HG02943 (cell line): ENCODE results near the gene TNFSF12.

Experiments used
- ATAC-seq: cut with Tn5 transposase; IDR thresholded peaks from one replicate; pipeline ENCODE4 v1.9.1; 2021; ENCODE audit warnings: mild to moderate bottlenecking, low read depth, moderate library complexity; ENCODE audit not compliant: unreplicated experiment

Gene TNFSF12

GRCh38 chr17:7548585-7549400, at the start of gene TNFSF12:
TSS of gene TNFSF12 (plus strand) at chr17:7549058. CDS start at chr17:7549154, 96 bp downstream.
- no peak for ATAC-seq

DNA sequence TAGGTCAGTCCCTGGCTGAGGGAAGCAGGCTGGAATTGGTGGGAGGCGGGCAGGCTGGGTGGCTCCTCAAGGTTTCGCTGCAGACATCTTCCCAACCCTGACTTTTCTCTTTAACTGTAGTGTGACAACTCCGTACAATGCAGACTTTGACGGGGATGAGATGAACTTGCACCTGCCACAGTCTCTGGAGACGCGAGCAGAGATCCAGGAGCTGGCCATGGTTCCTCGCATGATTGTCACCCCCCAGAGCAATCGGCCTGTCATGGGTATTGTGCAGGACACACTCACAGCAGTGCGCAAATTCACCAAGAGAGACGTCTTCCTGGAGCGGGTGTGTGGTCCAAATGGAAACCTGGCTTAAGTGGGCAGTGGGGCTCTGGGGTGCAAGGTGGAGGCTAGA, 49.7 kb upstream of the TNFSF12 start:
- no peak for ATAC-seq

GRCh38 chr17:7501729-7502128, 47.1 kb upstream of the TNFSF12 start:
- no peak for ATAC-seq

DNA sequence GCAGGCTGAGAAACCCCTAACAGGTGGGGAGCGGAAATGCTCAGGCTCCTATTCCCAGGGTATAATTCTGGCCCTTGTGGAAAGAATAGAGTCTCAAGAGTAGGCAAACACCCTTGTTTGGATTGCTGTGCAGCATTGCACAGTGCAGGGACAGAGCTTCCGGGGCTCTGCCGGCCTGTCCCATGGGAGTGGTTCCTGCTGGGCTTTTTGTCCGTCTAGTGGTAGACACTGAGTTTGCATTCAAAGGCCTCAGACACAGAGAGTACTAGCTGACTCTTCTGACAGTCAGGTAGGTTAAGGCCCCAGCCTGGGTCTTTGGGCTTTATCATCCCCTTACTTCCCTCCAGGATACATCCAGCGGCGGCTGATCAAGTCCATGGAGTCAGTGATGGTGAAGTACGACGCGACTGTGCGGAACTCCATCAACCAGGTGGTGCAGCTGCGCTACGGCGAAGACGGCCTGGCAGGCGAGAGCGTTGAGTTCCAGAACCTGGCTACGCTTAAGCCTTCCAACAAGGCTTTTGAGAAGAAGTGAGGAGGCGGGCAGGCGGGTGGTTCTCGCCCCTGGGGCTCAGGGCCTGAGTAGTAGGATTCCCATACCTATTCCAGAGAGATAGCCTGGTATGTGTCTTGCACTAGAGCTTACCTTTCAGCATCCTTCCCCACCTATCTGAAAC, 46.5 kb upstream of the TNFSF12 start:
- no peak for ATAC-seq

DNA sequence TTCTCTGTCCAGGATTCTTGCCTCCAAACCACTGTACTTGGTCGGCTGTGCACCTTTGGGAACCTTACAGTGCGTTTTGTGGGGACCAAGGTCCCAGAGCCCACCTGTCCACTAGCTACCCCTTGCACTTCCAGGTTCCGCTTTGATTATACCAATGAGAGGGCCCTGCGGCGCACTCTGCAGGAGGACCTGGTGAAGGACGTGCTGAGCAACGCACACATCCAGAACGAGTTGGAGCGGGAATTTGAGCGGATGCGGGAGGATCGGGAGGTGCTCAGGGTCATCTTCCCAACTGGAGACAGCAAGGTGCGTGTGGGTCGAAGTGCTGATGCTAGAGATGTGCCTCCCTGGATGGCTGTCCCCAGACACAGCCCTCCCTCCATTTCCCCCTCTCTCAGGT, 45.9 kb upstream of the TNFSF12 start:
- ATAC-seq, result no peak

DNA sequence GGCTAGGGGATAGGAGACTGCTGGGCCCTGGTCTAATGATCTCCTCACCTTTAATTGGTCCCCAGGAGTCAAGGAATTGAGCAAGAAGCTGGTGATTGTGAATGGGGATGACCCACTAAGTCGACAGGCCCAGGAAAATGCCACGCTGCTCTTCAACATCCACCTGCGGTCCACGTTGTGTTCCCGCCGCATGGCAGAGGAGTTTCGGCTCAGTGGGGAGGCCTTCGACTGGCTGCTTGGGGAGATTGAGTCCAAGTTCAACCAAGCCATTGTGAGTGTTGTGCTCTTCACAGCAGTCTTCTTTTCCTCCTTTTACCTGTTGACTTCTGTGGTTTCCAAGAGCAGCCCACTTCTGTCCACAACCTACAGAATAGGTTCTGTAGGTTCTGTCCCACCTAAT, 45.3 kb upstream of the TNFSF12 start:
- ATAC-seq, result no peak

DNA sequence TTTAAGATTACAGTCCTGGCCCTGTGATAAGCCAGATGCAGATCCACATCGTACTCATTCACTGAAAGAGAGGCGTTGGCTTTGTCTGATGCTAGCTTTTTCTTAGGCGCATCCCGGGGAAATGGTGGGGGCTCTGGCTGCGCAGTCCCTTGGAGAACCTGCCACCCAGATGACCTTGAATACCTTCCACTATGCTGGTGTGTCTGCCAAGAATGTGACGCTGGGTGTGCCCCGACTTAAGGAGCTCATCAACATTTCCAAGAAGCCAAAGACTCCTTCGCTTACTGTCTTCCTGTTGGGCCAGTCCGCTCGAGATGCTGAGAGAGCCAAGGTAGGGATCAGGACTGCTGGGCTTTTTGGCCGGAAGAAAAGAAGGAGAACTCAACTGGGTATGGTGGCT, 40.7 kb upstream of the TNFSF12 start:
- ATAC-seq, result no peak

GRCh38 chr17:7508846-7509245, 40.0 kb upstream of the TNFSF12 start:
- ATAC-seq, result no peak

DNA sequence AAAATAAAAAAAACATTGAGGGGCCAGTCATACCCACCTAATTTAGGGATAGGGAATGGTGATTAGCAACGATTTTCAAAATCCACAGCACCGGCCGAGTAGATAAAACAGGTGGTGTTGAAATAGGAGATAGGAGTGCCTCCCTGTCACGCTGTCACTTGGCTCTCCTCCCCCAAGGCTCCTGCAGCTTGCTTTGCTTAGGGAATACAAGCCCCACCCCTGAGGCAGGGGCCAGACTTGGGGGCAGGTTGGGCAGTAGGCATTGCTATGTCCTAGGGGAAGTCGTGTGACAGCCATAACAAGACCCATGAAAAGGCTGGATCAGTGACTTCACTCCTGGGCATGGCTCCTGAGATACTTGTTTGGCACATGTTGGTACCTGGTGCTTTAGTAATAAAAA, 38.9 kb upstream of the TNFSF12 start:
- ATAC-seq, result no peak

GRCh38 chr17:7511108-7511507, 37.8 kb upstream of the TNFSF12 start:
- ATAC-seq, result no peak

DNA sequence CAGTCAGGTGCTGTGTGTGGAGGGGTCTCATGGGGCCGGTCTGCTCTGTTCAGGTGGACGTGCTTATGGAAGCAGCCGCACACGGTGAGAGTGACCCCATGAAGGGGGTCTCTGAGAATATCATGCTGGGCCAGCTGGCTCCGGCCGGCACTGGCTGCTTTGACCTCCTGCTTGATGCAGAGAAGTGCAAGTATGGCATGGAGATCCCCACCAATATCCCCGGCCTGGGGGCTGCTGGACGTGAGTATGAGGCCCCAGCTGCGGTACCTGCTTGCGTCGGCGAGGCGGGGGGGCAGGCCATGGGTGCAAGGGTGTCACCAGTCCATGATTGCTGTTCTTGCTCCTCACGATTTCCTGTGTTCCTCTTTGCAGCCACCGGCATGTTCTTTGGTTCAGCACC, 36.8 kb upstream of the TNFSF12 start:
- ATAC-seq, result no peak

DNA sequence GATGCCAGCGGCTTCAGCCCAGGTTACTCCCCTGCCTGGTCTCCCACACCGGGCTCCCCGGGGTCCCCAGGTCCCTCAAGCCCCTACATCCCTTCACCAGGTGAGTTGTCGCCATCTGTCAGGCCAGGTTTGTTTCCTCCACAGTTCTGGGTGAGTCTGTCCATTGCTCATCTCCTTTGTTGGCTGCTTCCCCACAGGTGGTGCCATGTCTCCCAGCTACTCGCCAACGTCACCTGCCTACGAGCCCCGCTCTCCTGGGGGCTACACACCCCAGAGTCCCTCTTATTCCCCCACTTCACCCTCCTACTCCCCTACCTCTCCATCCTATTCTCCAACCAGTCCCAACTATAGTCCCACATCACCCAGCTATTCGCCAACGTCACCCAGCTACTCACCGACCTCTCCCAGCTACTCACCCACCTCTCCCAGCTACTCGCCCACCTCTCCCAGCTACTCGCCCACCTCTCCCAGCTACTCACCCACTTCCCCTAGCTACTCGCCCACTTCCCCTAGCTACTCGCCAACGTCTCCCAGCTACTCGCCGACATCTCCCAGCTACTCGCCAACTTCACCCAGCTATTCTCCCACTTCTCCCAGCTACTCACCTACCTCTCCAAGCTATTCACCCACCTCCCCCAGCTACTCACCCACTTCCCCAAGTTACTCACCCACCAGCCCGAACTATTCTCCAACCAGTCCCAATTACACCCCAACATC, 35.9 kb upstream of the TNFSF12 start:
- no peak for ATAC-seq

- no peak for ATAC-seq
These were observed 34.9 kb upstream of the TNFSF12 start for GRCh38 chr17:7513850-7514419.

GRCh38 chr17:7515911-7516610, 32.8 kb upstream of the TNFSF12 start:
- no peak for ATAC-seq

DNA sequence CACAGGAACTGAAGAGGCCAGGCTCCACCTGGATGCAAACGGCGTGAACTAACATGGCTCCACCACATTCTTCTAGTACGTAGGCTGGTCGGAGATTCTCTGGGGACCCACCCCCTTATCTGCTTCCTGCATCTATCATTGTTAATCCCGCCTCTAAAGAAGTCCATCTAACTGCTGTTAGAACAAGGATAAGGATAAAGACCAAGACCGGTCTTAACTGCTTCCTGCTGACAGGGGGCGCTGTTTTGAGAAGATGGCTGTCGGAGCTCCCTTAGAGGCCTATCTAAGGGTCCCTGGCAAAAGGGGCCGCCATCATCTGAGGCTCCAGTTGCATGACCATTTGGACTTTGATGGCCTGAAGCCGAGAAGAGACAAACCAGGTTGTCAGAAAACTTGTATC, 25.8 kb upstream of the TNFSF12 start:
- ATAC-seq, result no peak

DNA sequence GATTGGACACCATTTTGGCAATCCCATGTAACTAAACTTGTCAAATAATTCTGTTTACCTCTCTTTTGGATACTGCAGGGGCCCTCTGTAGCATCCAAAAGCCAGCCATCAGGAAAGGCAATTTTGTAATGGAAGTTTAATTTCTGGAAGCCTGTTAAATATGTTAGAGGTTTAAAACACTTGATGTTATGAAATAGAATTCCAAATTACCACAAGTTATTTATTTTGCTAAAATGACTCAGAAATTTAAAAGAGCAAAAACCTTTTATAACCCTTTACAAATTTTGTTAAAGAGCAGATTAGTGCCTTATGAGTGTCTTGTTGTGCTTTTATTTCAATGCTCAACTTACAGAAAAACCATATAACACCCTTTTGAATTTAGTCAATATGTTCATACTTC, 20.0 kb upstream of the TNFSF12 start:
- ATAC-seq, result no peak

- no peak for ATAC-seq
These were observed 18.6 kb upstream of the TNFSF12 start for GRCh38 chr17:7530023-7530900.

- ATAC-seq, result no peak
These were observed 10.8 kb upstream of the TNFSF12 start for GRCh38 chr17:7538050-7538449.

DNA sequence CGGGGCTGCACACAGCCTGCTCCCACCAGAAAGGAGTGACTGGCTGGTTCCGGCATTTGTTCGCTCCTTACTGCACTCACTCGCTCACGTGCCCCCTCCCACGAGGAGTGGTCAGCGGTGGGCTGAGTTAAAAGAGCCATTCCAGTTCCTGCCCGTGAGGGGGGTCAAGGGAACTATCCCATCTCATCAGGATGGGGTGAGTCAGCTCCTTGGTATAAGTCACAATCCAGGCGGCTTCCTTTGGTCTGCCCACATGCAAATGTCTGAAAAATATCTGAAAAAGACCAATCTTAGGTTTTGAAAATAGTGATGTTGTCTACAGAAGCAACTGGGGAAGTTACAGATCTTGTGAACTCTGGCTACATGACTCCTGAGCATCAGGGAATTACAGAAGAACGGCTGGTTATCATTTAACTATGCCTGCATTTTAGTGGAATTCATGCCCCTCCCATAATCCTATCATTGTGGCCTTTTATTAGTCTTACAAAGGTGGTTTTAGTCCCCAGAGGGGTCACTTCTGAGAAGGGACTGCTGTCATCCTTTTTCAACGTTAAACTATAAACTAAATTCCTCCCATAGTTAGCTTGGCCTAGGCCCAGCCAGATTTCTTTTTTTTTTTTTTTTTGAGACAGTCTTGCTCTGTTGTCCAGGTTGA, 9.8 kb upstream of the TNFSF12 start:
- ATAC-seq, result no peak
